Stimulated activated CD4-positive, alpha-beta T cell treated with anti-CD3 and anti-CD28 coated beads, Interleukin-1b, Interleukin-23, amount 100 ng/mL, for 1 hour (primary cell): ENCODE measurements around the gene ISLR2.
"Not testable (repeated sequence)": the region's sequence is repeated elsewhere in the genome, so short reads cannot be mapped to it uniquely, and the experiment has no call there.

Experiments
- DNase-seq, 2 donors: peaks; one replicate each; pipeline ENCODE4 v3.0.0-alpha.2; 2020; ENCODE audit warnings: low read depth in 2 of 2

ISLR2 gene

DNA sequence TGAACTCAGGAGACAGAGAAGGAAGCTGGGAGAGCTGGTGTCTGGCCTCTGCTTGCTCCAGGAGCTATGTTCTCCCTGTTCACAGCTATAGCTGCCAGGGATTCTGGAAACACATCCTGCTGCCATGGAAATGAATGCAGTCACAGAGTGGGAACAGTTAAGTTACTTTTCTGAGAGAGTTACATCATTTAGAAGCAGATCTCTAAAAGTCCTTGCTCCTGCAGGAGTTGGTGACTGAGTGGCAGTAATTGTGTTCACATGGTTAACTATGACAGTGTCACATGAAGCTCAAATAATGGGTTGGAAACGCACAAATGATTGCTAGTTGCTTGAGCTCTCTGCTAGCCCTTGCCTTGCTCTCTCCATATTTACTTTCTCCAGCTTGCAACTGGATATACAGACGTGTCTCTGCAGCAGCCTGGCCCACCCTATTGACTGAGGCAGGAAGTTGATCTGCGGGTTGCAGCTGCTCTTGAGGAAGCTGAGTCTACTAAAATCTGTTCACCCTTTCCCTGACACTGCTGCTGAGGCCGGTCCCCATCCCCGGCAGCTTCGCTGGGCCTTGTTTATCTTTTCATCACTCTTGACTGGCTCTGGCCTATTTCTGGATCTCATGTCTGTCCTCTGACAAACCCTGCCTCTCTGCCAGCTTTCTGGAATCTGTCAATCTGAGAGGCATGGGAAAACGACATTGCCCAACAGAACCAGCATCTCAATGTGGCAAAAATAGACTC lies 26.5 kb downstream of the ISLR2 start:
- DNase-seq = no peak

DNA sequence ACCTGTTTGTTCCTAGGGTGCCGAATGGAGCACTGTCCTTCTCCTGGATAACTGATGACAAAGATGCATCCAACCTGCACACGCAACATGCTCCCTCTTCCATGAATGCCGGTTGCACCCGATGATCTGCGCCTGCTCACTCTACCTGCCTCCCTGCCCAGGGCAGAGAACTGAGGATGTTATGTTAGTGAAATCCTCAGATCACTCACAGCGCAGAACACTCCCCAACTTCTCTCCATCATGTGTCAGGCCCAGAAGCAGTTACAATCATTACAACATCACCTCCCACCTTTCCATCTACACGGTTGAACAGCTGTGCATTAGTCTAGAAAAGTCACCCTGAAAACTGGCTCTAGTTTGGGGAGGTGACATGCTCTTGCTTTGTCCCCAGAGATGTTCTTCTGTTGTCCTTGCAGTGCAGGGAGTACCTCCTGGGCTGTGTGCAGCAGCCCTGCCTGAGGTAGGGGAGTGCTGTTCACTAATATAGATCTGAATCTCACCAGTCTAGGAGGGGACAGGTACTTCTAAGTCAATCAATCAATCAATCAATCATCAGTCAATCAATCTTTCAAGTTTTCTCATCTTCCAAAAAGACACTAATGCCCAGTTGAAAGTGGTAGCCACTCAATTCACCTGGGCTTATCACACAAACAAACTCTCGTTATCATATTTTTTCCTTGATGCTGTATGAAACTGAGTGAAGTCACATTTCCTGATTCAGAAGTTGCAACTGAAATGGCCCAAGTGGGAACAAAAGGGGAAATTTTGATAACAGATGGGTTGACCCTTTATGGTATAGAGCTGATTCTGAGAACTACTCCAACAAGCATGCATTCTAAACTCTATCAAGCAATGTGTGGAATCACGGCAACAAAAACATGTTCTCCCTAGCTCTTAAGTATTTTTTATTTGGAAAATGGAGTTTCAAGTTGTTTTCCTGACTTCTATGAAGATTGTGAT lies 27.8 kb downstream of the ISLR2 start:
- no peak for DNase-seq

DNA sequence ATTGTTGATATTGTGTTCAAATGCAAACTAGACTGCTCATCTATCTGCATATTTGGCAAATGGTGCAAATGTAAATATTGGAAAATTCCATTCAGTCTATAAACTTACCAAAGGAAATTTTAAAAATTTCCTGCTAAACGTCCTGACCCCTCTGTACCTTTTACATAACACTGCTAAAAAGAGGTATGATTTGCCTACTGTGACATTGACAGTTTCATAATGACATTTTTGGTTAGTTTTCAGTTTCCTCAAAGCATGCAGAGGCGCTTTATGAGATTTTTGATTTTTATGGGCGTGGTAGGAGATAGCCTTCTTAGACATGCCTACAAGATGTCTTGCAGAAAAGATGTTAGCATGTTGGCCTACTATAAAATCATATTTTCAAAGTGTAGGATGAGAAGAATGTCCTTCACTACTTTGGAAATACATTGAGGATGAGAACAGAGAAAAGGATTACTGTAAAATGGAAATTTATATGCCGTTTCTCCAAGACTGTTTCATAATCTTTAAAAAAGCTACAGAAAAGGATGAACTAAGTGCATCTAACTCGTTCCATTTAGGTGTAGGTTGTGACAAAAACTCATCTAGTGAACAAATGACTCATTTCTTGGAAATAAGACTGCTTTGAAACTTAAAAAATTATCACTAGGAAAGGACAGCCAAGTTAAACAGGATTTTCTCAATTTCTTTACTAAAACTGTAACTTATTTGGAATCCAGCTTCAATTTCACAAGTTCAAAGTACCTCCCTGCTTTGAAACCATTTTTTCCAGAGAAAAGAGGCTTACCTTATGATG lies 28.7 kb downstream of the ISLR2 start:
- no peak for DNase-seq

DNA sequence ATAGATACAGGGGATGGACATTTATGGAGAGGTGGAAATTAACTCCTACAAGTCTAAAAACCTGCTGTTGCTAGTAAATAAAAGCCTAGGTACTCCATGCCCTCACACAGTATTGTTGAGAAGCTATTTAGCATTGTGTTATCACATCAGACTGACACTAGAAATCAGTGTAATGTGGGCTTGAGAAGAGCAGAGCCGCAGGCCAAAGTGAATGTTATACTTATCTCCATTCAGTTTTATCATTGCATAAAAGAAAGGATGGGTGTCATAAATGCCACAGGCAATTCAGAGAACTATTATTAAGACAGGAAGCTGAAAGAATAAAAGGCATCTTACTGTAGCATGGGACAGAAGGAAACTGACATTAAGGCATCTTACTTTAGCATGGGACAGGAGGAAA lies 29.4 kb downstream of the ISLR2 start:
- DNase-seq = no peak

DNA sequence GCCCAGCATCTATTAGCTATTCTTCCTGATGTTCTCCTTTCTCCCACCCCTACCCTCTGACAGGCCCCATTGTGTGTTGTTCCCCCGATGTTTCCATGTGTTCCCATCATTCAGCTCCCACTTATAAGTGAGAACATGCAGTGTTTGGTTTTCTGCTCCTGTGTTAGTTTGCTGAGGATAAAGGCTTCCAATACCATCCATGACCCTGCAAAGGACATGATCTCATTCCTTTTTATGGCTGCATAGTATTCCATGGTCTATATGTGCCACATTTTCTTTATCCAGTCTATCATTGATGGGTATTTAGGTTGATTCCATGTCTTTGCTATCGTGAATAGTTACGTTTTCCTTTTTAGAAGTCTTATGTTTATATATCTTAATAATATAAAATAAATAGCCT lies 30.0 kb downstream of the ISLR2 start:
- DNase-seq = not testable (repeated sequence)

DNA sequence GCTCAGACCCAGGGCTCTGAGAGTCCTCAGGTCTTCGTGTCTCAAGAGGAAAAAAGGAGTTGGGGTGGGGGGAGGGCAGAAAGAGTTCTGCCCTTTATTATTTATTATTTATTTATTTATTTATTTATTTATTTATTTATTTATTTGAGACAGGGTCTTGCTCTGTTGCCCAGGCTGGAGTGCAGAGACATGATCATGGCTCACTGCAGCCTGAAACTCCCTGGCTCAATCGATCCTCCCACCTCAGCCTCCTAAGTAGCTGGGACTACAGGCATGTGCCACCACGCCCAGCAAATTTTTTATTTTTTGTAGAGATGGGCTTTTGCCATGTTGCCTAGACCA lies 31.8 kb downstream of the ISLR2 start:
- not testable (repeated sequence) for DNase-seq

DNA sequence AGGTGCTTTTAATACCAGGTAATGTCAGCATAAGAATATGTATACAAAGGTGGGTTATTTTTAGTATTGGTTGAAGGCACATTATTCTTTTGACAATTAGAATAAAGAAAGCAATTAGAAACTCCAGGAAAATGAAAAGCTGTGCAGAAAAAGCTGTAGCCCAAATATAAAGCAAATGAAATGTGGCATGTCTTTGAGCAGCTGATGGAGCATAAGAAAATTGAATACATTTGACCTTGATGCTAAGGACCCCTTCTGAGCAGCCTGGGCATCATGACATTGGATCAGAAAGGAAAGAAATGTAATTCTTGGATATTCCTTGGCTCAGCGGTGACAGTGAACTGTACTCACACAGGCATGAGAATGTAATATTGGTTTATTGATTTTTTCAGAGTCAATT lies 35.1 kb downstream of the ISLR2 start:
- DNase-seq = no peak

DNA sequence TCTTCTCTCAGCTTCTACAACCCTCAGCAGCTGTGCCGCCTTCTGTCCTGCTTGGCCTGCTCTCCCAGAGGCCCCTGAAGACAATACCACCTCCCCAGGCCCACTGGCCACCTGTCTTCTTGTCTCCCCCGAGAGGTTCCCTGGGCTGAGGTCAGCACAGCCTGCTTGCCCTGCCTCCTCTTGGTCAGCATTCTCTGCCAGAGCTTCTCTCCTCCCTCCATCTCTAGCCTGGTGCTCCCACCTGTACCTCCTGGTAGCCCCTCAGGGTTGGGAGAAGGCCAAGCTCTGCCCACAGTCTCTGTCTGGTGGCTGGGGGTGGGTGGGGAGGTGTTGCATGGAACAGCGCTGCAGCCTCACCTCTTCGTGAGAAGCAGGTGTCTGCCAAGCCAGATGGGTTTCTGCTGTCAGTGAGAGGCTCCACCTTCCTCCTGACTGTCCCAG lies 37.5 kb downstream of the ISLR2 start:
- no peak for DNase-seq

DNA sequence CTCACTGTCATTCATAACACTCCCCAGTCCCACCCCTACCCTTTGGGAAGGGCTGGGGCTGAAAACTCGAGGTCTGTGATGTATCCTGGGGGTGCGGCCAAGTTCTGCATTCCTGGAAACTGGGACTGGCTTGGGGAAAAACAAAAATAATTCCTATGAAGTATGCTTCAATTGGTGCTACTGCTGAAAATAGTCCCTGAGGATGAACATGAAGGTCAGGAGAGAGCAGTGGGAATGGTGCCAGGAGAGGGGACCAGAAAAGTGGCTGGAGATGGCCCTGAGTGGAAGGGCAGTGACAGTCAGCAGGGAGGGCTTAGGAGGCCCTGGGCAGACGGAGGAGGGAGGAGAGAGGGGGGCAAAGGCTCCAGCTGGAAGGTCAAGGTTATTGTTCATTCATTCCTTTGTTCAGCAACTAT lies 38.3 kb downstream of the ISLR2 start:
- DNase-seq = no peak

DNA sequence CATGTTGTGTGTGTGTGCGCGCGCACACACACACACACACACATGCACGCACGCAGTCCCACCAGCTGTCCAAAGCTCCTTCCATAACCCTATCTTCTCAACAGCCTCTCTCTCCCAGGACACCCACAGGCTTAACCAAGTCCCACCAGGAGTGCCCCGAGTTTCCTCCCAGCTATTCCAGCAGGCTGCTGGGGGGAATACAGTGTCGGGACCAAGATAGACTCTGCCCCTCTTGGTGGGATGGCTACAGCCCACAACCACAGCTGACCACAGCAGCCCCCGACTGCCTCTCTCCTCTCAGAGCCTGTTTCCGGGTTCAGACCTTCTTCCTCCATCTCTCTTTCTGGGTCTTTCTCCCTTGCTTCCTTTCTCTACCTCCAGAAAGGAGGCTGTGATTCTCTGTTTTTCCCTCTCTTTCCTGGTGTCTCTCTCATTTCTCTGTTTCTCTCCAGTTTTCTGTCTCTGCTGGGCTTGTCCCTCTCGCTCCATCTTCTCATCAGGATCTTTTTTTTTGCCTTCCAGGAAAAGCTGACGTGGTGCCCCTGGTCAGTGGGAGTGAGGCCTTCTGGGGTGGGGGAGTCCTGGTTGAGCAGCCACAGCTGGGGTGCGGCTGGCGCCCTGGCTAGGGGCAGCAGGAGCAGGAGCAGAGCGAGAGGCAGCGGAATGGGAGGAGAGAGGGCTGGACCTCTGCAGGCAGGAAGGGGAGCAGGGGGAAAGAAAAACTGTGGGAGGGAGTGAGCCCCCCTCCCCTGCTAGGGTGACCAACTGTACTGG lies 39.9 kb downstream of the ISLR2 start:
- no peak for DNase-seq

DNA sequence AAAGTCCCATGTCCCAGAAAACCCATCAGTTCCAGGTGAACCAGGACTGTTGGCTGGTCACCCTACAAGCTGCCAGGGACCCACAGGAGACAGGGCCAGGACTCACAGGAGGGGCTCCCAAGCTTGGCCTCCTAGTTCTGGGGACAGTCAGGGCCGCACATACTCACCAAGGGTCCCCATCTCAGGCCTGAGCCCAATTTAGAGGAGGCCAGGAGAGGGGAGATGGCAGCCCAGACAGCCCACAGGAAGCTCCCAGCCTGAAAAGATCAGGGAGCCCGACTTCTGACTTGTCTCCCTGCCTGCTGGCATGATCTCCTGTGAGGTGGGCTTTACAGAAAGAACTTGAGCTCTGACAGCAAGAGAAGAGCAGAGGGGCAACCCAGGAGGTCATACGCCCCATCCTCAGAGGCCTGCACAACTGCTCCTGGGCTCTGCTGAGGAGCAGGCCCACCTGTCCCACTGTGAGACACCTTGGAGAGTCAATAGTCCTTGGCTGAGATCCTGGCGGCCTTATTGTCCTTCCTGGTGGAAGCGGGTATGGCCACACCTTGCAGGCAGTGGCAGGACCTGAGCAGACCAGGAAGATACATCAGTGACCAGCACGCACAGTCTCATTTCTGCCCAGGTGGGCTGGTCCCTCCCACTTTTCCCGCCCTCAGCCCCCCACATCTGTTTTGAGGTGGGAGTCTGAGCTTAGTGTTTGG lies 40.6 kb downstream of the ISLR2 start:
- no peak for DNase-seq

DNA sequence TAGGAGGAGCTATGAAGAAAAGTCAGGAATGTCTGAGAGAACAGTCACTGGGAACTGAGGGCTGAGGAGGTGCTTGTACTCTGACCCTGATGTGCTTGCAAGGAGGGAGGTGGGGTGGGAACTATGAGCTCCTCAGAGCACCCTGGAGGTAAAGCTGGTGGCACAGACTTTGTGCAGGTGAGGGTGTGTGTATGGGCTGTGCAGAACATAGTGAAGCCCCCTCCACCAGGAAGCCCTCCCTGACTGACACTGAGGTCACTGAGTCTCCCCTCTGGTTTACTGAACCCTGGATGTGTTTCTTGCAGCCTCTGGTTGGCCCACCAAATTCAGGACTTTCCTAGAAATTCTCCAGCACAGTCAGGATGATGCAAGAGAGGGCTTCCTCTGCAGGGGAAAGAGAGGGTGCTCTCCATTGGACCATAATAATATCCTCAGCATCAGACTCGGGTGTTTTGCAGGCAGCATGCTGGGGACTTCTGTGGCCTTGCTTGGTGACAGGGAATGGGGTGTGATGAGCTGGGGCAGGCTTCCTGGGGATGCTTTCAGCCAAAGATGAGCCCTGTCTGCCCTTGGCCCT lies 41.7 kb downstream of the ISLR2 start:
- DNase-seq = no peak

DNA sequence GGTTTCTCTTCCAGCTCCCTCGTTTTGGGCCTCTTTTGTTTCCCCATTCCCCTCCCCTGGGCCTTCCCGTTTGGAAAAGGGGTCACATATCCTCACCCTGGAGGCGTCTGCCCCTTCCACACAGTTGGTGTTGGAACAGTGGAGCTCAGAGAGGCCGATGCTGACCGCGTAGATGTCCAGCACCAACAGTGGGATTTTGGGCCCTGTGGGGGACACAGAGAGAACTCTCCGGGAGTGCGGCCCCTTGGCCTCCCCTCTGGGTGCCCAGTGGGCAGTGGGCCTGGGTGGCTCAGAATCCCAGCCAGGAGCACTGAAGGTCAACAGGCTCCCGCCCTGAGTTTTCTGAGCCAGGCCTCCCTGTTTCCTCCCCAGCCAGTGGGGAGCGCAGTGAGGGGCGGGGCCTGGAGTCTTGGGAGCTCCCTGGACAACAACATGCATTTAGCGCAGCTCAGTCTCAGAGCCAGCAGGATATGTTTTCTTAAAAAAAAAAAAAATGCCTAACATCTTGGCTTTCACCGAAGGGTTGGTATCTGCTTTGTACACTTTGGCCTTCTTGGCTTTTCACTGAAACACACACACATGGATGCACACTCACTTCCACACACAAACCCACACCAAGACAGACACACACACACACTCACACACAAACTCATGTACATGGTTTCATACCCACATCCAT lies 42.5 kb downstream of the ISLR2 start:
- DNase-seq = no peak

DNA sequence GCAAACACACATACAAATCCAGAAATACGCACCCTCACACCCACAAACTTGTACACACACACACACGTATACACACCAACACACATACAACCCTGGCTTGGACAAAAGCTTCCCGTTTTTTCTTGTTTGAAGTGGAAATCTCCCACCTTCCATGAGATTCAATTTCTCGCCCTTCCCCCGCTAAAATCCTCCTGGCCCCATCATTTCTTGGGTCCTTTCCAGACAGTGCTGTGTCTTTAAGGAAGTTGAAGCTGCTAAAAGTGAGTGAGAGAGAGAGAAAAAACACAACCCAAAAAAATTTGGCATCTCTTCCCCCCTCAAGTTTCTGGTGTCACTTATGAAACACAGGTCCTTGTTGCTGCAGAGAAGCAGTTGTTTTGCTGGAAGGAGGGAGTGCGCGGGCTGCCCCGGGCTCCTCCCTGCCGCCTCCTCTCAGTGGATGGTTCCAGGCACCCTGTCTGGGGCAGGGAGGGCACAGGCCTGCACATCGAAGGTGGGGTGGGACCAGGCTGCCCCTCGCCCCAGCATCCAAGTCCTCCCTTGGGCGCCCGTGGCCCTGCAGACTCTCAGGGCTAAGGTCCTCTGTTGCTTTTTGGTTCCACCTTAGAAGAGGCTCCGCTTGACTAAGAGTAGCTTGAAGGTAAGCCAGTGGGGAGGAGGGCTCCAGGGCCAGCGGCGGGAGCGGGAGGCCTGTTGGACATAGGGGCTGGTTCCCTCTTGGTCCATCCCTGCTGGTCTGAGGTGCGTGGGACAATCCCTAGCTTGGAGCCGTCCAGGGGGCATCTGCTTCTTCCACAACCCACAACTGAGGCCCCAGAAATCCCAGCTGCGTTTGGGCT lies 43.2 kb downstream of the ISLR2 start, which contains the start of gene ISLR:
Gene ISLR (plus strand): TSS at position 331 of the 839 bp plus-strand sequence. CDS start 1,149 bp downstream, outside the sequence.
- no peak for DNase-seq

DNA sequence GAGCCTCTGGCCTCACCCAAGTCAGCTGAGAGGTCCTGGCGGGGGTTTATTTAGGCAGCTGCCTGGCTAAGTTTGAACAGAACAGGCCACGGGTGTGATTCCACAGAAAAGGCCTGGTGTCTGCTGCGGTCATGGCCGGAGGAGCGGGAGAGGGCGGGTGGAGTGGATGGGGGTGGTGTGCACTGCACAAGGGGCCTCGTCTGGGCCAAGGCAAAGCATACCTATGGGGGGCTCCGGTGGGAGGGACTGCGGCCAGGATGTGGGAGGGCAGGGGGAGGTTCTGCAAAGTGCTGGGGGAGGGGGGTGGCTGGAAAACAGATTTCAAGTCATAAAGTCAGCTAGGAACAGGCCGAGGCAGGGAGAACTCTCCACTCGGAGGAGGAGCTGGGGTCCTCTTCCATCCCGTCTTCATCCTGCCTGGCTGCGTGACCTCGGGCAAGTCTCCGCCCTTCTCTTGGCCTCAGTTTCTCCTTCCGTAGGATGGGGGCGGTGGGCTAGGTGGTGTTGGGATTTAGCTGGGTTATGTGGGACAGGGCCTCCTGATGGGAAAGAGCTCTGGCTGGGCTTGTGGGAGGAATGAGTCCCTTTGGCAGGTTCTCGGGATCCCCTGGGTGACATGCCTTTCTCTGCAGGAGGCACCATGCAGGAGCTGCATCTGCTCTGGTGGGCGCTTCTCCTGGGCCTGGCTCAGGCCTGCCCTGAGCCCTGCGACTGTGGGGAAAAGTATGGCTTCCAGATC lies 44.0 kb downstream of the ISLR2 start:
- no peak for DNase-seq

DNA sequence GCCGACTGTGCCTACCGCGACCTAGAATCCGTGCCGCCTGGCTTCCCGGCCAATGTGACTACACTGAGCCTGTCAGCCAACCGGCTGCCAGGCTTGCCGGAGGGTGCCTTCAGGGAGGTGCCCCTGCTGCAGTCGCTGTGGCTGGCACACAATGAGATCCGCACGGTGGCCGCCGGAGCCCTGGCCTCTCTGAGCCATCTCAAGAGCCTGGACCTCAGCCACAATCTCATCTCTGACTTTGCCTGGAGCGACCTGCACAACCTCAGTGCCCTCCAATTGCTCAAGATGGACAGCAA lies 44.5 kb downstream of the ISLR2 start:
- DNase-seq = no peak

DNA sequence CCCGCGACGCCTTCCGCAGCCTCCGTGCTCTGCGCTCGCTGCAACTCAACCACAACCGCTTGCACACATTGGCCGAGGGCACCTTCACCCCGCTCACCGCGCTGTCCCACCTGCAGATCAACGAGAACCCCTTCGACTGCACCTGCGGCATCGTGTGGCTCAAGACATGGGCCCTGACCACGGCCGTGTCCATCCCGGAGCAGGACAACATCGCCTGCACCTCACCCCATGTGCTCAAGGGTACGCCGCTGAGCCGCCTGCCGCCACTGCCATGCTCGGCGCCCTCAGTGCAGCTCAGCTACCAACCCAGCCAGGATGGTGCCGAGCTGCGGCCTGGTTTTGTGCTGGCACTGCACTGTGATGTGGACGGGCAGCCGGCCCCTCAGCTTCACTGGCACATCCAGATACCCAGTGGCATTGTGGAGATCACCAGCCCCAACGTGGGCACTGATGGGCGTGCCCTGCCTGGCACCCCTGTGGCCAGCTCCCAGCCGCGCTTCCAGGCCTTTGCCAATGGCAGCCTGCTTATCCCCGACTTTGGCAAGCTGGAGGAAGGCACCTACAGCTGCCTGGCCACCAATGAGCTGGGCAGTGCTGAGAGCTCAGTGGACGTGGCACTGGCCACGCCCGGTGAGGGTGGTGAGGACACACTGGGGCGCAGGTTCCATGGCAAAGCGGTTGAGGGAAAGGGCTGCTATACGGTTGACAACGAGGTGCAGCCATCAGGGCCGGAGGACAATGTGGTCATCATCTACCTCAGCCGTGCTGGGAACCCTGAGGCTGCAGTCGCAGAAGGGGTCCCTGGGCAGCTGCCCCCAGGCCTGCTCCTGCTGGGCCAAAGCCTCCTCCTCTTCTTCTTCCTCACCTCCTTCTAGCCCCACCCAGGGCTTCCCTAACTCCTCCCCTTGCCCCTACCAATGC lies 45.1 kb downstream of the ISLR2 start:
- DNase-seq = no peak
